ENCODE measurements around the gene SUPT20HL2. TPM values are rescaled to one million over a fixed set of nuclear protein-coding genes. Genes with fewer than 3 reads are reported as not detected.

SUPT20HL2 gene
- total RNA-seq, 6 experiments from 2014 or later: not detected

GRCh38 chrX:24339911-24340310, 26.0 kb upstream of the SUPT20HL2 start:
- H3K27ac ChIP-seq: no peak overlapping the region
- no peaks in the 10 kb centered on the region for H3K4me1 ChIP-seq
- TF ChIP-seq CTCF (IDR thresholded peaks at IDR 0.05) (no peak), POLR2A (IDR thresholded peaks at IDR 0.05) (no peak)
- DNase-seq (no peak), ATAC-seq (no peak)
- H3K4me3 ChIP-seq: no peak overlapping the region
- peaks cover 0 to 4% of the 10 kb centered on the region in 2 donors for H3K27me3 ChIP-seq
- H3K36me3 ChIP-seq: no peaks in the 10 kb centered on the region
- intact Hi-C loops (cut with DNase I): no loop called here
- H3K9me3 ChIP-seq: no peaks in the 10 kb centered on the region

GRCh38 chrX:24335871-24336270, 22.0 kb upstream of the SUPT20HL2 start:
- Histone ChIP-seq H3K27me3 (peaks cover 0 to 4% of the 10 kb centered on the region in 2 donors), H3K36me3 (no peaks in the 10 kb centered on the region), H3K9me3 (no peaks in the 10 kb centered on the region), H3K4me1 (no peaks in the 10 kb centered on the region), H3K4me3 (no peak overlapping the region), H3K27ac (no peak overlapping the region)
- TF ChIP-seq CTCF (IDR thresholded peaks at IDR 0.05): no peak
- no peak for DNase-seq
- no peak for ATAC-seq
- intact Hi-C loops (cut with DNase I): no loop called here
- WGBS (ENCODE audit: insufficient coverage, low coverage, low lambda C conversion rate, missing lambda C conversion rate): 83% methylated on average over 1 of the region's 1 CpG

GRCh38 chrX:24334461-24334860, 20.6 kb upstream of the SUPT20HL2 start:
- Histone ChIP-seq H3K9me3 (no peaks in the 10 kb centered on the region), H3K4me1 (no peaks in the 10 kb centered on the region), H3K27ac (no peak overlapping the region), H3K4me3 (no peak overlapping the region), H3K36me3 (no peaks in the 10 kb centered on the region), H3K27me3 (peaks cover 0 to 2% of the 10 kb centered on the region in 2 donors)
- no peak for DNase-seq
- intact Hi-C loops (cut with DNase I): no loop called here
- ATAC-seq: peak in 1 of 4 donors; percentile 40
- TF ChIP-seq POLR2A (IDR thresholded peaks at IDR 0.05): no peak
- TF ChIP-seq CTCF (IDR thresholded peaks at IDR 0.05): no peak

GRCh38 chrX:24333371-24333770, 19.5 kb upstream of the SUPT20HL2 start:
- Histone ChIP-seq H3K9me3 (no peaks in the 10 kb centered on the region), H3K36me3 (no peaks in the 10 kb centered on the region), H3K27me3 (no peaks in the 10 kb centered on the region), H3K4me3 (no peak overlapping the region), H3K27ac (no peak overlapping the region), H3K4me1 (no peaks in the 10 kb centered on the region)
- no peak for TF ChIP-seq POLR2A (IDR thresholded peaks at IDR 0.05)
- TF ChIP-seq CTCF (IDR thresholded peaks at IDR 0.05): no peak
- ATAC-seq (no peak), DNase-seq (no peak)
- 63% methylated on average over 1 of the region's 1 CpG for WGBS (ENCODE audit: insufficient coverage, low coverage, low lambda C conversion rate, missing lambda C conversion rate)
- intact Hi-C loops (cut with DNase I): no loop called here

GRCh38 chrX:24332878-24333277, 19.0 kb upstream of the SUPT20HL2 start:
- Histone ChIP-seq H3K36me3 (no peaks in the 10 kb centered on the region), H3K27me3 (no peaks in the 10 kb centered on the region), H3K9me3 (no peaks in the 10 kb centered on the region), H3K4me1 (no peaks in the 10 kb centered on the region), H3K27ac (no peak overlapping the region), H3K4me3 (no peak overlapping the region)
- TF ChIP-seq CTCF (IDR thresholded peaks at IDR 0.05) (no peak), POLR2A (IDR thresholded peaks at IDR 0.05) (no peak)
- WGBS (ENCODE audit: insufficient coverage, low coverage, low lambda C conversion rate, missing lambda C conversion rate): 52% methylated on average over 4 of the region's 4 CpGs
- intact Hi-C loops (cut with DNase I): no loop called here
- DNase-seq: no peak
- ATAC-seq: no peak
